DND-41 (cell line): ENCODE results near the gene PRKRA.

Experiments
- EZH2 ChIP-seq: IDR thresholded peaks from 3 replicates; pipeline ENCODE4 v1.6.1; 2012; ENCODE audit warnings: borderline replicate concordance, low read depth, mild to moderate bottlenecking, moderate library complexity, low read length, inconsistent platforms; ENCODE audit not compliant: severe bottlenecking
- TF ChIP-seq, protein P1 (sequence below): IDR thresholded peaks from 2 replicates; pipeline ENCODE4 v1.5.1; 2012; ENCODE audit warnings: borderline replicate concordance, low read length, moderate library complexity, mild to moderate bottlenecking; ENCODE audit not compliant: poor library complexity, severe bottlenecking; ENCODE audit errors: extremely low read depth

DNA sequence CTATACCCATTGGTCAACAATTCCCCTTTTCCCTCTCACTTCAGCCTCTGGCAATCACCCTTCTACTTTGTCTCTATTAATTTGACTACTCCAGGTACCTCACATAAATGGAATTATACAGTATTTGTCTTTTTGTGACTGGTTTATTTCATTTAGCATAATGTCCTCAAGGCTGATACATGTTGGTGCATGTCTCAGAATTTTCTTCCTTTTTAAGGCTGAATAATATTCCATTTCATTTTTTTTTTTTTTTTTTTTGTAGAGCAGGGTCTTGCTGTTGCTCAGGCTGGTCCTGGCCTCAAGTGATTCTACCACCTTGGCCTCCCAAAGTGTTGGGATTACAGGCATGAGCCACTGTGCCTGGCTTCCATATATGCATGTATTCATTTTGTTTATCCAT is 25.5 kb upstream of the PRKRA start:
- no peak for TF ChIP-seq EZH2
- TF ChIP-seq, protein P1, sequence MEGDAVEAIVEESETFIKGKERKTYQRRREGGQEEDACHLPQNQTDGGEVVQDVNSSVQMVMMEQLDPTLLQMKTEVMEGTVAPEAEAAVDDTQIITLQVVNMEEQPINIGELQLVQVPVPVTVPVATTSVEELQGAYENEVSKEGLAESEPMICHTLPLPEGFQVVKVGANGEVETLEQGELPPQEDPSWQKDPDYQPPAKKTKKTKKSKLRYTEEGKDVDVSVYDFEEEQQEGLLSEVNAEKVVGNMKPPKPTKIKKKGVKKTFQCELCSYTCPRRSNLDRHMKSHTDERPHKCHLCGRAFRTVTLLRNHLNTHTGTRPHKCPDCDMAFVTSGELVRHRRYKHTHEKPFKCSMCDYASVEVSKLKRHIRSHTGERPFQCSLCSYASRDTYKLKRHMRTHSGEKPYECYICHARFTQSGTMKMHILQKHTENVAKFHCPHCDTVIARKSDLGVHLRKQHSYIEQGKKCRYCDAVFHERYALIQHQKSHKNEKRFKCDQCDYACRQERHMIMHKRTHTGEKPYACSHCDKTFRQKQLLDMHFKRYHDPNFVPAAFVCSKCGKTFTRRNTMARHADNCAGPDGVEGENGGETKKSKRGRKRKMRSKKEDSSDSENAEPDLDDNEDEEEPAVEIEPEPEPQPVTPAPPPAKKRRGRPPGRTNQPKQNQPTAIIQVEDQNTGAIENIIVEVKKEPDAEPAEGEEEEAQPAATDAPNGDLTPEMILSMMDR = no peak
